Stimulated activated CD8-positive, alpha-beta memory T cell treated with anti-CD3 and anti-CD28 coated beads, Interleukin-7, amount 100 ng/mL, for 1 hour (primary cell): ENCODE measurements around the gene CAMTA1.
"Not testable (repeated sequence)": the region's sequence is repeated elsewhere in the genome, so short reads cannot be mapped to it uniquely, and the experiment has no call there.

ENCODE experiments used
- DNase-seq, 2 donors: peaks; one replicate each; pipeline ENCODE4 v3.0.0-alpha.2; 2020; ENCODE audit warnings: low read depth in 2 of 2

Gene CAMTA1

DNA sequence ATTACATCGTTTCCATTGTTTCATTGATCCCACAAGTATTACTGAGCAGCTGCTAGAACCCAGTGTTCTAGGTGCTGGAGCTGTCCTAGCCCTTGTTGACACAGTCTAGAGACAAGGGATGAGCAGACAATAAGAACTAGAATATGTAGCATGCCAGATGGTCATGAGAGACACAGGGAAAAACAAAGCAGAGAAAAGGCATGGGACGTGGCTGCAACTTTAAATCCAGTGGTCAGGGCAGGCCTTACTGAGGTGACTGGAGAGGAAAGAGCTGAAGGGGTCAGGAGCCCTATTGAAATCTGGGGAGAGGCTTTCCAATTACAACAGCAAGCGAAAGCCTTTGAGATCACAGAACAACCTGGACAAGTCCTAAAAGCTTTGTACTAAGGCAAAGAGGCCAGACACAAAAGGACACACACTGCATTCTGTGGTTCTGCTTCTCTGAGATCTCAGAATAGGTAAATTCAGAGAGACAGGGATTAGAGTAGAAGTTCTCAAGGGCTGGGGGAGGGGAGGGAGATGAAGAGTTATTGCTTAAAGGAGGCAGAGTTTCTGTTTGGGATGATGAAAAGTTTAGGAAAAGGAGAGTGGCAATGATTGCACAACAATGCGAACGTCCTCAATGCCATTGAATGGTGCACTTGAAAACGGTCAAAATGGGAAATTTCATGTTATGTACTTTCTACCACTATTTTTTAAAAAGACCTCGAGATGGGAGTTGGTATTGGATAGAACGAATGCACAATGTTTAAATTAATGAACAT lies 518.5 kb downstream of the CAMTA1 start:
- no peak for DNase-seq

DNA sequence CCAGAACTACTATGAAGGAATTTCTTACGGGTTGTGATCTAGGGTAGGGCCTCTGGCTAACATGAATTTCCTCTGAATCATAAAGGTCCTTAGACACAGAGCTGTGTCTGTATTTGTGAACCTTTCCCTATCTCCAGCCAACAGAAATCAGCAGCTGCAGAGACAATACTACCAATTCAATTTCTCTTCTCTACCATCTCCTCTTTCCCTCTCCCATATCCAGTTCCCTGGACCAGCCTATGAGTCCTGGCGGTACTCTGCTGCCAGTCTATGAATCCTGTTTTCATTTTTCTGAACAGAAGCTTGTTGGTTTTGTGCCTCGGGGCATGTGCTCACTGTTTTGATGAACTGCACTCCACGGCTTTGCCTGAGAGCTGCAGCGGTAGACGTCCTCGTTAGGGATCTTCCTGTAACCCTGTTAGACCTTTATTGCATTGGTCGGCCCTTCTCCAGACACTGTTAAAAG lies 527.9 kb downstream of the CAMTA1 start:
- DNase-seq: no peak

DNA sequence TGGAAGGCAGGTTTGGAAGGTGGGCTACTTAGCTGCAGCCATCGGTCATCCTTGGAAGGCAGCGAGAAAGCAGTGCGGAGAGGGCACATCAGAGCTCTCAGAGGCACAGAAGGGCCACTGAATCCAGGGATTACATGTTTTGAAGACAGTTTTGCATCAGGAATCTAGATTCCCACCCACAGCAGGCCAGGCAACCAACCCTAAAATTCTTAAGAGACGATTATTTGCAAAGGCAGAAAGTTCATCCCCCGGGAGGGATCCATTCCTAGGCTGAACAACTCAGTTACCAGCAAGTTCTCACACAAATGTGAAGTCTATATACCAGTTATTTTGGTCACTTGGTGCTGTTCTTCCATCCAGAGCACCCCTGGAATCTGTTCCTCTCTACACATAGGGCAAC lies 528.6 kb downstream of the CAMTA1 start:
- DNase-seq: no peak

DNA sequence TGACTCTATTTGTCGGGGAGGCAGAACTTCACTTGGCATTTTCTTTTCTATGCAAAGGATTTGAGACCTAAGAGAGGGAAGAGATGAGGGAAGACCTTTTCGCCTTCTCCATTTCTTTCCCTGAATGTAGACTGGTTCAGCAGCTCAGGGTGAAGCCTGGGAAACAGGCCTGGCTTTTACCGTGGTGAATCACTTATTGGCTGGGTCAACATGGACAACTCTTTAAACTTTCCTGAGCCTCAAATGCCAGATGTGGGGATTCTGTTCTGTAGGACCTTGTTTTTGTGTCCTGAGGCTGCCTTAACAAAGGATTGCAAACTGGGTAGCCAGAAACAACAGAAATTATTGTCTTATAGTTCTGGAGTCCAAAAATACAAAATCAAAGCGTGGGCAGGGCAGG lies 530.1 kb downstream of the CAMTA1 start:
- no peak for DNase-seq

DNA sequence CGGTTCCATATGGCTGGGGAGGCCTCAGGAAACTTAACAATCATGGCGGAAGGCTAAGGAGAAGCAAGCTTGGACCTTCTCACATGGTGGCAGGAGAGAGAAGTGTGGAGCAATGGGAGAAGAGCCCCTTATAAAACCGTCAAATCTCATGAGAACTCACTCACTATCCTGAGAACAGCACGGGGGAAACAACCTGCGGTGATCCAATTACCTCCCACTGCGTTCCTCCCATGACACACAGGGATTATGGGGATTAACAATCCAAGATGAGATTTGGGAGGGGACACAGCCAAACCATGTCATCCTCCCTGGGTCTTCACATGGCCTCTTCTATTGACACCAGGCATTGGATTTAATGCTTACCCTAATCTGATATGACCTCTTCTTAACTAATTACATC lies 530.7 kb downstream of the CAMTA1 start:
- no peak for DNase-seq

DNA sequence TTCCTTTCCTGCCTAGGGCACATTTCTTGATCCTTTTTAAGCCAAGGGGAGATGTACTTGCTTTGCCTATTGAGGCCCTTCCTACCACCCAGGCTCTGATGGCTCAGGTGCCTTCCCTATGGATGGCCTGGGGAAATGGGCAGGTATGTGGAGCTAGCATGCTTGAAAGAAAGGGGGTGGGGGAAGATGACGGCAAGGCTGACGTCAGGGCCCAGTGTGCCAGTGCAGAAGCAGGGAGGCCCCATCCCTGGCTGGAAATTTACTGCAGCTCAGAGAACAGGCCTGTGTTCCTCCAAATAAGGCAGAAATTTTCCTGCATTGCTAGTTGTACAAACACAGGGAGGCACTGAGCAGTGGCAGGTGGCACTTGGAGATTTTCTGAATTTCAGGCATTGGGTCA lies 532.6 kb downstream of the CAMTA1 start:
- no peak for DNase-seq

DNA sequence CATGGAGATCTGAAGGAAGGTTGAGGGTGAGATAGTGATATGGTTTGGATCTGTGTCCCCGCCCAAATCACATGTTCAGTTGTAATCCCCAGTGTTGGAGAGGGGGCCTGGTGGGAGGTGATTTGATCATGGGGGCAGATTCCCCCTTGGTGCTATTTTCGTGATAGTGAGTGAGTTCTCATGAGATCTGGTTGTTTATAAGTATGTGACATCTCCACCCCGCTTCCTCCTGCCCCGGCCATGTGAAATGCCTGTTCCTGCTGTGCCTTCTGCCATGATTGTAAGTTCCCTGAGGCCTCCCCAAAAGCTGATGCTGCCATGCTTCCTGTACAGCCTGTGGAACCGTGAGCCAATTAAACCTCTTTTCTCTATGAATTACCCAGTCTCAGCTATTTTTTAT lies 533.9 kb downstream of the CAMTA1 start:
- DNase-seq: no peak

DNA sequence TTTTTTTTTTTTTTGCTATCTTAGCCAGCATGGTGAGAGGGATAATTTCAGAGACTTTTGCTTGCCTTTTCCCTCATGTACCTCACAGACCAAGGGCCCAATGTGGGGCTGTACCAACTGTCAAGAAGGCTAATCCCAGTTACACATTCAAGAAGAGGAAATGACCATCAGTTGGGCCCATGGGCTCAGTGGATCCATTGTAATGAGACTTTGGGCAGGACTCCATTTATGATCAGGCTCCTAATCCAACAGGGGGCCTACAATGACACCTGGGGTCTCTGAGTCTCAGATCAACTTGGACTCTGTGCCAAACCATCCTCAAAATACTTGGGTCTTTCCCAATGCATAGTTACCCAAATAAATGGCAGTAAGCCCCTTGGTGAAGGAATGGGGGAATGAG lies 535.4 kb downstream of the CAMTA1 start:
- DNase-seq: no peak

DNA sequence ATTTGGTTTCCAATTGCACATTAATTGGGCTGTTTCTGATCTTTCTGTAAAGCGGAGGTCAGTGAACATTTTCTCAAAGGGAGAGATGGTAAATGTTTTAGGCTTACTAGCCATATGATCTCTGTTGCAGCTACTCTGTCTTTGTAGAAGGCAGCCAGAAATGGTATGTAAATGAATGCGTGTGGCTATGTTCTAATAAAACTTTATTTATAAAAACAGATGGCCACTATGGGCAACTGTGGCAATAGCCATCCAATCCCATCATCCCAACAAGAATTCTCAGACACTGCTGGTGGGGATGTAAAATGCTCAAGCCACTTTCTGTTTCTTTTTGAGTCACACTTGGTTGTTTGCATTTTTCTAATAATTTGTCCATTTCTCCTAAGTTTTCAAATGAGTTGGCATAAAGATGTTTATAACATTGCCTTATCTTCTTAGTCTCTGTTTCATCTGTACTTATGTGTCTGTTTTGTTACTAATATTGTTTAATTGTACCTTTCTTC lies 537.1 kb downstream of the CAMTA1 start:
- DNase-seq: no peak

DNA sequence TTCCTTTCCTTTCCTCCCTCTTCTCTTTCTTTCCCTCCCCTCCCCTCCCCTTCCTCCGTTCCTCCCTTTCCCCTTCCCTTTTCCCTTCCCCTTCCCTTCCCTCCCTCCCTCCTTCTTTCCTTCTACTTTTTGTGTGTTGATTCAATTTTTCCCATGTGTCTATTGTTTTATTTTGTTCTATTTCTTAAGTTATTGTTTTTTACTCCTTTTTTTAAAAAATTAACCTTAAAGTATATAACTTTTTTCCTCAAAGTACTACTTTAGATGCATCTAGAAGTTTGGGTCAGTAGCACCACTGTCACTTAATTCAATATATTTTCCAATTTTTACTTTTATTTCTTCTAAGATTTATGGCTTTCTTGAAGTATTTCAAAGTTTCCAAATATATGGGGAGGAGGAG lies 537.7 kb downstream of the CAMTA1 start:
- no peak for DNase-seq

DNA sequence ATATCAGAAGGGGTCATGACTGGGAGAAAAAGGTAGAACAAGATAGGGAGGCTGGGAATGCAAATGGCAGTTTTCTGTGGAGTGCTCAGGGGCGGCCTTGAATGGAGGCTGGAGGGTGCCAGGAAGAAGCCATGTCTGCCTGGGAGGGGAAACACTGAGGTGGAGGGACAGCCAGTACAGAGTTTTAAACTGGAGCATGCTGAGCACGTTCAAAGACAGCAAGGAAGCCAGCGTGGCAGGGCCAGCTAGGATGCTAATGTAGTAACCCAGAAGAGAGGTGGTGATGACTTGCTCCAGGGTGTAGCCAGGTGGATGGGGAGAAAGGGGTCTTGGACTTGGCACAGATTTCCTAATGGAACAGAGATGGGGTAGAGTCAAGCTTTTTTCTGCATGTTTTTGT lies 540.0 kb downstream of the CAMTA1 start:
- DNase-seq: no peak

DNA sequence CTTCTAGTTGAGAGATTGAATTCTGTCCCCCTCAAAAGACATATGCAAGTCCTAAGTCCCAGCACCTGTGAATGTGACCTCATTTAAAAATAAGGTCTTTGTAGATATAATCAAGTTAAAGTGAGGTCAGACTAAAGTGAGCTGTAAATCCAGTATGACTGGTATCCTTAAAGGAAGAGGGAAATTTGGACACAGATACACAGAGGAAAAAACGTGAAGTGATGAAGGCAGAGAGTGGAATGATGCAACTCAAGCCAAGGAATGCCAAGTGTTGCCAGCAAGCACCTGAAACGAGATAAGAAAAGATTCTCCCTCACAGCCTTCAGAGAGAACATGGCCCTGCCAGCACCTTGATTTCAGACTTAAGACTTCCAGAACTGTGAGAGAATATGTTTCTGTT lies 541.1 kb downstream of the CAMTA1 start:
- no peak for DNase-seq

DNA sequence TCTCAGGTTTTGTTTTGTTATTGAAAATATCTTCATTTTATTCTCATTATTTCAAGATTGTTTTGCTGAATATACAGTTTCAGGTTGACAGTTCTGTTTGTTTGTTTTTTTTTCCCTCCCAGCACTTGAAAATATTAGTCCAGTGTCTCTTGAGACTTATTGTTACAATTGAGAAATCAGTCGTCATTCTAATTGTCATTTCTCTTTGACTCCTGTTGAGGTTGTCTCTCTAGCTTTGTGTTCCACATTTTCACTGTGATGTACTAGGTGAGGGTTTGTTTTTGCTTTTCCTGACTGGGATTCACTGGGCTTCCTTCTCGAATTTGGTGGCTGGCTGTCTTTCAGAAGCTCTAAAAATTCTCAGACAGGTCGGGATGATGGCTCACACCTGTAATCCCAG lies 542.6 kb downstream of the CAMTA1 start:
- DNase-seq: no peak

DNA sequence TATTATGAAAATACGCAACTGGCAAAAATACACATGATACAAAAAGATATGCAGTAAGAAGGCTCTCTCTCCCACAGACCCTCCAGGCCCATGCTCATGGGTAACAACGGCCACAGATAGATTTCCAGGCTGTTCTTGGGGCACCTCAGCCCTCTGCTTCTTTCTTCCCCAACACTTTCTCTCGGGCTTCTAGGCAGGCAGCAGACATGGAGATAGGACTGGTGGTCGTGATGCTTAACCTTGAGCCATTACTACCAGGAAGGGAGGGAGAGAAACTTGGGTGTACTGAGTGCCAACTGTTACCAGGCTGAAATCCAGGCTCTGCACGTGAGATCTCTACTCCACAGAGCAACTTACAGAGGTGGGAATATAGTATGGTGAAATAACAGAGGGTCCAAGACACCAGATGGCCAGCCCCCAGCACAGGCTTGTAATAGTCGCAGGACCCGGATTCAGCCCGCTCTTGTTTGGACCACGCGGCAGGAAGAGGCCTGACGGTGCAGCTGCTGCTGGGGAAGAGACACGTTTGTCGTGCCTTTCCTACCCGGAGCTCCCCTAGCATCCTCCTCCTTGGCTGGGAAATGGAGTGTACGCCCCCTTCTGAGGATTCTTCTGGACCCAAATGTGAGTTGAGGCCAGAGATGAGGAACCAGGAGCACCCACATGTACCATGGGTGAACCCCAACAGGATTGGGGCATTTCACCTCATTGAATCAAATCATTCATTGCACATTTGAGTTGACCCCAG lies 544.8 kb downstream of the CAMTA1 start:
- no peak for DNase-seq

DNA sequence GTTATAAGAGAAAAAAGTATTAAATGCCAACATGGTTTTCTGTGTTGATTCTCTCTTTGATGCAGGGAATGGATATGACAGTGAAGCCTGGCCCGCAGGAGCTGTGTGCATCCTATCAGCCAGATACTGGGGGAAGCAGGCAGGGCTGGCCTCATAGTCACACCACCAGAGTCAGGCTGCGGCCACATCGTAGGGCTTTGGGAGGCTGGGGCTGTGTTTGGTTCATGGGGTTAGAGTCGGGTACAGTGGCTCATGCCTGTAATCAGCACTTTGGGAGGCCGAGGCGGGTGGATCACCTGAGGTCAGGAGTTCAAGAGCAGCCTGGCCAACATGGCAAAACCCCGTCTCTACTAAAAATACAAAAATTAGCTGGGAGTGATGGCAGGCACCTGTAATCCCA lies 545.5 kb downstream of the CAMTA1 start:
- not testable (repeated sequence) for DNase-seq

DNA sequence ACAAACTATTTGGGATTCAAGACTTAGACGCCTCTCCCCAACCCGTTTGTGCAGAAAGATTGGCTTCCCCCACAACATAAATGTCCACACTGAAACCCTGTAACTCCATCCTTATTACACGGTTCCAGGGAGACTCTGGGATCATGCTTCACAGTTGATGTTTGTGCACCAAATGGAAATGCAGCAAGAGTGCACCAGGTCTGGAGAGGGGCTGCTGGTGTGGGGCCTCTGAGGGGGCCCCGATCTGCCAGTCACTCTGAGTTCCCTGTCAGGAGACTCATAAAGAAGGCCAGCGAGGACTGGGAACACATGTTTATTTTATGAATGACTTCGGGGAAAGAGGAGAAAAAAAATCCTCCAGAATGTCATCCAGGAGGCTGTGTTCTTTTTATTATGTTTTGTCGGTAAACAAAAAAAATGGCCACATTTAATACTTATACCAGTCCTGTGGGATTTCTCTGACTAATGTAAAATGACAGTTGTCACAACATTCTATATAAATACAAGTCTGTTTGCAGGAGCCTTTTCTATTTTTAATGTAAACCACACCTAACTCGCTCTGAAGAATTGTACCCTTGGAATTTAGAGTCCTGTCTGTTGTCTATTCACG lies 546.8 kb downstream of the CAMTA1 start:
- no peak for DNase-seq

DNA sequence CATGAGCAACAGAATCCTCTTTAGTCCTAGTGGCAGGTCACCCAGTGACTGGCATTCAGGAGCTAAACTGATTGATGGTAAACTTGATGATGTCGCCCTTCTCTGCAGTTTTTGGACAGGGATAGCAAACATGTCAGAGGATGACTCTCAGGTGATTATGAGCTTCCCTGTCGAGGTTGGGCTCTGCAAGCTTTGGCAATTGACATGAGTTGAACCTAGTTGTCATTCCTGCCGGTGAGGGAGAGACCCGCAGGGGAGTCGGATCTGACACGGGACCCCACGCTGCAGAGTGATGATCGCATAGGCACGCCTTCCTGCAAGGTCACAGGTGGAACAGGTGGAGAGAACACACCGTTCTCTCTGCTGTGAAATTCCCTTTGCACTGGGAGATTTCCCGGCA lies 547.8 kb downstream of the CAMTA1 start:
- DNase-seq: no peak

DNA sequence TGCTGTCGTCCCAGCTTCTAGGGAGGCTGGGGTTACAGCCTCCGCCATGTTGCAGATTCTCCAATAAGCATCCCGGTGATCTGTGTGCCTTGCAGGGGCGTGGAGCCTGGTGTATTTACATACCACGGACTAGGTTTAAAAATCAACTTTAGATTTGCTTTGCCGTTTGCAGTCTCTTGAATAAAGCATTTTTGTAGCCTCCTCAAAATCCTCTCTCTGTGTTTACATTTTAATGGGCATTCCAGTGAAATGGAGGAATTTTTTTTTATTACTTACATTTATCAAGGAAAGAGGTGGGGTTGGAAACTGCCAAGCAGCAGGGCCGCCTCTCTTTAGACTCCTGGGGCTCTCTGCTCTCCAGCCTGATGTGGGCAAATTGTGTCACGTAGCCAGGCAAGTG lies 548.4 kb downstream of the CAMTA1 start:
- no peak for DNase-seq

DNA sequence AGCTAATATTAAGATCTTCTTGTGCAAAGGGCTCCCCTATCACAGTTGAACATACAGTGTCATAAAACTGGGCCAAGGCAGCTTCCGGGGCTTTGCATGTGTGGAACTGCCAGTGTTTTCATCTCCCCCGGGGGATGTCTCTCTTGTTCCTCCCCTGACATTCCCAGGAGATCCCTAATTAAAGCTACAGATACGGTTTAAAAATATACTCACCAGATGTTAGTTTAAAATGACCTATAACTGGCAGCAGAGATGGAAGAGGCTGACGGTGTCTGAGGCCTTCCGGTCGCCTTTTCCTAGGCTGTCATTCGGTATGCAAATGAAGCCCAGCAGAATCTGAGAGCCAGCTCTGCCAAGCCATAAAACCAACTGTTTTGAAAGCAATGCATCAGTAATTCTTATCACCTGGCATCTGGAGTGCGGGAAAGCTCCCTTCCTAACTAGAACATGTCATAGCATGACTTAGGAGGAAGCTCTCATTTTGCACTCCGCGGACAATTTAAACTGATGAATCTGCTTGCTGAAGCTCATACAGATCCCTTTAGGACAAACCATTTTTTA lies 549.3 kb downstream of the CAMTA1 start:
- no peak for DNase-seq

DNA sequence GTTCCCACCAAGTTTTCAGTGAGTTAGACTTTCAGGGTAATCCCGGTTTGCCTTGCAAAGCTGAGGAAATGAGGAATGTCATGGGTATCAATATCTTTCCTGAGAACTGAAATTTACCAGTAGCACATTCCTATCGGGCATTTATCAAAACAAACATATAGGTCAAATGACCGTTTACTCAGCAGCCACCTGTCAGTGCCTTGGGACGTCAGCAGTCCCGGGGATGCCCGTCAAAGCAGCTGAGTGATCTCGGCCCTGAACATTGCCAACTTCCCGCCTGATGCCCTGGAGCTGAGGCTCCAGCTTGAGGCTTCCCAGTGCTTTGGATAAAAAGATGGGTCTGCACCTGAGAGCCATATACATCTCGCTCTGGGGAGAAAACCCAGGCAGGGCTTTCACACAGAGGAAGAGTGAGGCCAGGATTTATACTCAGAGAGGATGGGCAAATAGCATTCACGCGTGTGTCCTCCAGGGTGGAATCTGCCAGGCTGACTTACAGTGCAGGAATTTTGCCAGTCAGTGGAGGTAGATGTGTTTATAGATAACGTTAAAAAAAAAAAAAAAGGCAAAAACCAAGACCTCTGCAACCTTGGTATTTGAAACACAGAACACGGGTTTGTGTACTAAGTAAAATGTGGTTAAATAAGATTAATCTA lies 550.1 kb downstream of the CAMTA1 start:
- DNase-seq: no peak

DNA sequence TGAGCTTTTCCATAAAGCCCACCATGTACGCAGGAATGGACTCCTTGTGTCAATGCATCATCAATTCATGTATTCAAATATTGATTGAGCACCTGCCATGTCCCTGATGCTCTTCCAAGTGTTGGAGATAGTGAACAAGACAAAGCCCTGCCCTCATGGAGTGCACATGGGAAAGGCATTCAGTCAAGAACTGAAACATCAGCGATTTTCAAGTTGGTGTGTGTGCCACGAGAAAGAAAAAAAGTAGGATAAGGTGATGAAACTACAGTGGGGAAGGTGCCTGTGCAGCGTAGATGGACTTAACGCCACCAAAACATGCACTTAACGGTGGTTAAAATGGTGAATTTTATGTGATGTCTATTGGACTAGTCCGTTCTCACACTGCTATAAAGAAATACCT lies 553.2 kb downstream of the CAMTA1 start:
- DNase-seq: no peak

DNA sequence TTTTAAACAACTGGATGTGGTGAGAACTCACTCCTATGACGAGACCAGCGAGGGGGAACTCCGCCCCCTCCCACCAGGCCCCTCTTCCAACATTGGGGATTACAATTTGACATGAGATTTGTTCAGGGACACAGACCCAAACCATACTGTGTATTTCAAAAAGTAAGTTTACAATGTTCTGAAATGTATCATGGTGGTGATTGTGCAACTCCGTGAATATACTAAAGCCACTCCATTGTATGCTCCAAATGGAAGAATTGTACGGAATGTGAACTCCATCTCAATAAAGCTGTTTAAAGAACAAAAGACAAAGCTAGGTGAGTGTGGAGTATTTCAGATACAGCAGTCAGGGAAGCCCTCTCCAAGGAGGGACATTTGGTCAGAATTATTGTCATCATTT lies 553.8 kb downstream of the CAMTA1 start:
- DNase-seq: no peak
